A204.1 (cell line): ENCODE data around the gene PDE7B.

Experiments used
- FAIRE-seq: peaks from 2 replicates; lab custom pipeline; 2012; peaks lifted over from hg19 to GRCh38; lab: Jason Lieb, UNC

Gene PDE7B

GRCh38 chr6:135990855-135991464 lies 139.5 kb downstream of the PDE7B start:
- no peak for FAIRE-seq

- FAIRE-seq, result no peak
These were observed 141.2 kb downstream of the PDE7B start for GRCh38 chr6:135992739-135993138.

GRCh38 chr6:135993361-135993760 lies 141.9 kb downstream of the PDE7B start:
- no peak for FAIRE-seq

- no peak for FAIRE-seq
These were observed 143.5 kb downstream of the PDE7B start for GRCh38 chr6:135994857-135995544.

- FAIRE-seq, result no peak
These were observed 144.0 kb downstream of the PDE7B start for GRCh38 chr6:135995545-135995898.

- no peak for FAIRE-seq
These were observed 145.2 kb downstream of the PDE7B start for GRCh38 chr6:135996668-135997067.

GRCh38 chr6:135999393-135999792 lies 147.9 kb downstream of the PDE7B start:
- no peak for FAIRE-seq

GRCh38 chr6:136007345-136007744 lies 155.8 kb downstream of the PDE7B start:
- FAIRE-seq, result no peak

- no peak for FAIRE-seq
These were observed 160.0 kb downstream of the PDE7B start for GRCh38 chr6:136011475-136011874.

- FAIRE-seq, result no peak
These were observed 160.8 kb downstream of the PDE7B start for GRCh38 chr6:136012198-136012887.

- no peak for FAIRE-seq
These were observed 161.4 kb downstream of the PDE7B start for GRCh38 chr6:136012943-136013342.

GRCh38 chr6:136014454-136015437 lies 163.2 kb downstream of the PDE7B start:
- FAIRE-seq, result no peak

- no peak for FAIRE-seq
These were observed 164.0 kb downstream of the PDE7B start for GRCh38 chr6:136015531-136015930.

- FAIRE-seq, result no peak
These were observed 165.0 kb downstream of the PDE7B start for GRCh38 chr6:136016228-136017225.

- no peak for FAIRE-seq
These were observed 169.2 kb downstream of the PDE7B start for GRCh38 chr6:136020691-136021090.

GRCh38 chr6:136022224-136022874 lies 170.8 kb downstream of the PDE7B start:
- FAIRE-seq, result no peak

GRCh38 chr6:136024711-136025110 lies 173.2 kb downstream of the PDE7B start:
- FAIRE-seq, result no peak

- FAIRE-seq, result no peak
These were observed 174.2 kb downstream of the PDE7B start for GRCh38 chr6:136025736-136026135.

GRCh38 chr6:136030131-136030530 lies 178.6 kb downstream of the PDE7B start:
- no peak for FAIRE-seq

- no peak for FAIRE-seq
These were observed 180.5 kb downstream of the PDE7B start for GRCh38 chr6:136031982-136032381.

- FAIRE-seq, result no peak
These were observed 181.9 kb downstream of the PDE7B start for GRCh38 chr6:136033416-136033815.
